ENCODE measurements around the gene HCFC1R1.

The HCFC1R1 gene

GRCh38 chr16:3030222-3031212 lies 6.8 kb upstream of the HCFC1R1 start:
- no peak for DNase-seq

- DNase-seq = peak; percentile 47
These were observed 5.9 kb upstream of the HCFC1R1 start for GRCh38 chr16:3029491-3030221.

- DNase-seq = no peak
These were observed 5.1 kb upstream of the HCFC1R1 start for GRCh38 chr16:3028716-3029319.

GRCh38 chr16:3027983-3028715 lies 4.4 kb upstream of the HCFC1R1 start:
- DNase-seq = peak; percentile 75

GRCh38 chr16:3027489-3027795 lies 3.7 kb upstream of the HCFC1R1 start:
- DNase-seq = no peak

GRCh38 chr16:3026609-3027488 lies 3.1 kb upstream of the HCFC1R1 start:
- DNase-seq = no peak

GRCh38 chr16:3026003-3026378 lies 2.2 kb upstream of the HCFC1R1 start:
- no peak for DNase-seq

GRCh38 chr16:3025032-3026002 lies 1.6 kb upstream of the HCFC1R1 start:
- no peak for DNase-seq

- DNase-seq = peak; percentile 87
These were observed 400 bp downstream of the HCFC1R1 start for GRCh38 chr16:3023415-3023668.

- peak; percentile 72 for DNase-seq
These were observed 893 bp downstream of the HCFC1R1 start for GRCh38 chr16:3022684-3023414.

GRCh38 chr16:3022208-3022683 lies 1.5 kb downstream of the HCFC1R1 start:
- peak; percentile 98 for DNase-seq

GRCh38 chr16:3021449-3022207 lies 2.1 kb downstream of the HCFC1R1 start:
- DNase-seq = peak; percentile 99

- DNase-seq = peak; percentile 95
These were observed 2.9 kb downstream of the HCFC1R1 start for GRCh38 chr16:3020604-3021448.

- peak; percentile 87 for DNase-seq
These were observed 3.5 kb downstream of the HCFC1R1 start, which contains the start of gene TNFRSF12A for GRCh38 chr16:3020247-3020603. TNFRSF12A (plus strand) TSS chr16:3020368; CDS start chr16:3020398, 30 bp downstream.

- no peak for DNase-seq
These were observed 4.0 kb downstream of the HCFC1R1 start for GRCh38 chr16:3019594-3020246.

- peak; percentile 30 for DNase-seq
These were observed 5.8 kb downstream of the HCFC1R1 start, which contains the start of gene CLDN6 for GRCh38 chr16:3017794-3018506. CLDN6 (minus strand) TSS chr16:3018183; CDS start chr16:3016021, 2,162 bp downstream.

- no peak for DNase-seq
These were observed 6.4 kb downstream of the HCFC1R1 start for GRCh38 chr16:3017344-3017743.
